K562 (cell line): ENCODE results near the gene EDARADD. TPM values are rescaled to one million over a fixed set of nuclear protein-coding genes. Genes with fewer than 3 reads are reported as not detected.

Experiments used
- CREM ChIP-seq: IDR thresholded peaks from 2 replicates; pipeline ENCODE4 v1.6.1; 2014; ENCODE audit warnings: antibody characterized with exemption, low read depth
- ETV6 ChIP-seq, 3 experiments: fragments of 150-350 bp in 1 of 3; sonication (generic) in 1 of 3; formaldehyde crosslinking in 1 of 3; IDR thresholded peaks; 2 replicates each; pipeline versions ENCODE4 v1.6.1 to v1.8.0; 2014 to 2022; ENCODE audit warnings: borderline replicate concordance in 2 of 3, low read depth in 2 of 3, antibody characterized with exemption in 1 of 3, low read length in 1 of 3, mild to moderate bottlenecking in 1 of 3, missing genetic modification reagents in 1 of 3
- FIP1L1 ChIP-seq: fragments of 200-400 bp; formaldehyde crosslinking; IDR thresholded peaks from 2 replicates; pipeline ENCODE4 v1.6.1; 2018; ENCODE audit warnings: mild to moderate bottlenecking, low read depth, low read length; ENCODE audit not compliant: poor library complexity, severe bottlenecking
- GABPB1 ChIP-seq: sonication (generic); formaldehyde crosslinking; IDR thresholded peaks from 2 replicates; pipeline ENCODE4 v1.8.0; 2022; ENCODE audit warnings: mild to moderate bottlenecking, missing genetic modification reagents
- HIVEP1 ChIP-seq: fragments of 250-450 bp; sonication (Bioruptor Pico); IDR thresholded peaks from 2 replicates; pipeline ENCODE4 v1.4.0; 2020; ENCODE audit warnings: mild to moderate bottlenecking
- JUND ChIP-seq, 2 experiments: IDR thresholded peaks; 2 replicates in 1 of 2; 3 replicates in 1 of 2; pipeline ENCODE4 v1.6.1; 2011; ENCODE audit warnings: borderline replicate concordance in 2 of 2, low read depth in 2 of 2, low read length in 2 of 2, improper control_type of control experiment in 1 of 2, missing biosample characterization in 1 of 2, missing genetic modification characterization in 1 of 2, missing genetic modification reagents in 1 of 2
- KHSRP ChIP-seq: fragments of 450-650 bp; IDR thresholded peaks from 2 replicates; pipeline ENCODE4 v1.6.1; 2017
- NCOA6 ChIP-seq: fragments of 450-650 bp; IDR thresholded peaks from 2 replicates; pipeline ENCODE4 v1.6.1; 2017; ENCODE audit warnings: mild to moderate bottlenecking
- PHF20 ChIP-seq: fragments of 450-650 bp; IDR thresholded peaks from 2 replicates; pipeline ENCODE4 v1.6.1; 2018; ENCODE audit not compliant: partially characterized antibody
- POLR2AphosphoS5 ChIP-seq: IDR thresholded peaks from 2 replicates; pipeline ENCODE4 v1.6.1; 2011; ENCODE audit warnings: mild to moderate bottlenecking, low read depth, low read length, moderate library complexity; ENCODE audit not compliant: control insufficient read depth, insufficient read depth
- POLR2B ChIP-seq: fragments of 450-650 bp; IDR thresholded peaks from 2 replicates; pipeline ENCODE4 v1.6.1; 2018; ENCODE audit warnings: low read depth; ENCODE audit not compliant: partially characterized antibody
- RBM17 ChIP-seq: fragments of 200-400 bp; formaldehyde crosslinking; IDR thresholded peaks from 2 replicates; pipeline ENCODE4 v1.6.1; 2017; ENCODE audit warnings: low read depth, mild to moderate bottlenecking, low read length, borderline replicate concordance
- SRF ChIP-seq, 2 experiments: fragments of 250-450, 450-650 bp in 1 of 2; sonication (Bioruptor Pico) in 1 of 2; sonication (generic) in 1 of 2; formaldehyde crosslinking; IDR thresholded peaks; 2 replicates each; pipeline versions ENCODE4 v1.5.0 to v1.5.1; 2020 to 2022; ENCODE audit warnings: mild to moderate bottlenecking in 1 of 2, missing genetic modification reagents in 1 of 2
- TEAD1 ChIP-seq, 2 experiments: fragments of 450-650 bp in 1 of 2; sonication (generic) in 1 of 2; formaldehyde crosslinking; IDR thresholded peaks; 2 replicates each; pipeline versions ENCODE4 v1.4.0 to v1.8.0; 2020 to 2022; ENCODE audit warnings: mild to moderate bottlenecking in 2 of 2, missing genetic modification reagents in 1 of 2
- TEAD2 ChIP-seq: fragments of 450-650 bp; IDR thresholded peaks from 2 replicates; pipeline ENCODE4 v1.6.1; 2016; ENCODE audit warnings: missing genetic modification characterization, control low read depth, missing compliant biosample characterization
- TEAD4 ChIP-seq, 2 experiments: sonication (generic) in 1 of 2; formaldehyde crosslinking in 1 of 2; IDR thresholded peaks; 2 replicates each; pipeline versions ENCODE4 v1.6.1 to v1.8.0; 2012 to 2022; ENCODE audit warnings: borderline replicate concordance in 1 of 2, inconsistent platforms in 1 of 2, low read length in 1 of 2, mild to moderate bottlenecking in 1 of 2, missing genetic modification reagents in 1 of 2
- TOE1 ChIP-seq, 2 experiments: fragments of 450-650 bp in 1 of 2; sonication (generic) in 1 of 2; formaldehyde crosslinking in 1 of 2; IDR thresholded peaks; 2 replicates each; pipeline versions ENCODE4 v1.7.1 to v1.8.0; 2016 to 2022; ENCODE audit warnings: borderline replicate concordance in 2 of 2, mild to moderate bottlenecking in 2 of 2, antibody characterized with exemption in 1 of 2, inconsistent platforms in 1 of 2, low read depth in 1 of 2, missing genetic modification reagents in 1 of 2, moderate library complexity in 1 of 2
- ZBTB49 ChIP-seq: sonication (generic); formaldehyde crosslinking; IDR thresholded peaks from 2 replicates; pipeline ENCODE4 v1.8.0; 2022; ENCODE audit warnings: missing genetic modification reagents, mild to moderate bottlenecking, borderline replicate concordance
- ZNF263 ChIP-seq: sonication (generic); formaldehyde crosslinking; IDR thresholded peaks from 2 replicates; pipeline ENCODE4 v1.8.0; 2022; ENCODE audit warnings: mild to moderate bottlenecking, missing genetic modification reagents, borderline replicate concordance
- polyA plus RNA-seq, 8 experiments: library from polyadenylated mRNA; depleted of rRNA in 4 of 8; stranded (reverse) in 5 of 8; unstranded in 3 of 8; fragments of >200 nt; fragmentation: Nextera tagmentation in 2 of 8; fragmentation: Illumina TruSeq in 1 of 8; extraction: Ambion mirVana in 2 of 8; extraction: Trizol in 1 of 8; gene quantifications; 2 replicates each; pipeline versions ENCODE4 v1.2.1 to v1.2.3, GENCODE V29; 2011 to 2014; ENCODE audit warnings: inconsistent platforms in 1 of 8, missing spikeins in 1 of 8
- total RNA-seq, 7 experiments: library from RNA; depleted of rRNA in 6 of 7; stranded (reverse); fragments of >200 nt in 6 of 7; fragmentation: Illumina TruSeq in 2 of 7; extraction: Trizol in 2 of 7; gene quantifications; 2 replicates each; pipeline versions ENCODE4 v1.2.1 to v1.2.3, GENCODE V29; 2011 to 2021; ENCODE audit warnings: low replicate concordance in 1 of 7
- TF ChIP-seq, protein P1 (sequence below): fragments of 200-800 bp; sonication (Bioruptor generic); IDR thresholded peaks from 2 replicates; pipeline ENCODE4 v1.6.1; 2017; ENCODE audit warnings: missing genetic modification characterization, missing compliant biosample characterization

Gene EDARADD
- total and polyA plus RNA-seq, 9 of the 15 experiments (the other 6 are each of a cell fraction or from before 2014, with no cell fraction given), result 0.46 to 32.4 (median 20.6) TPM

GRCh38 chr1:236523704-236524141, 129.6 kb downstream of the EDARADD start, which contains the start of gene LGALS8 (continued):
- TF ChIP-seq TOE1 (IDR thresholded peaks at IDR 0.05; ENCODE audit: borderline replicate concordance), result no peak
- TF ChIP-seq TOE1 (CRISPR knock-in tag; IDR thresholded peaks at IDR 0.05; ENCODE audit: borderline replicate concordance, low read depth), result no peak
- TF ChIP-seq SRF (CRISPR knock-in tag; IDR thresholded peaks at IDR 0.05), result peak in 1 of 2 experiments; percentile 65; a peak in 1 of 4 replicates
- 0 out of 2 replicates have a peak, but pooled peaks have one; percentile 54 for TF ChIP-seq NCOA6
- peak; percentile 59 for TF ChIP-seq FIP1L1
- TF ChIP-seq TEAD1 (CRISPR knock-in tag; IDR thresholded peaks at IDR 0.05), result peak; percentile 59 to 85; a peak in 2 of 4 replicates
- no peak for TF ChIP-seq POLR2B
- 0 out of 2 replicates have a peak, but pooled peaks have one; percentile 11 for TF ChIP-seq HIVEP1 (CRISPR knock-in tag)
- 0 out of 4 replicates have a peak, but pooled peaks of 1 of the 2 experiments have one; percentile 25 for TF ChIP-seq ETV6 (IDR thresholded peaks at IDR 0.05; ENCODE audit: borderline replicate concordance in 1 of 2, low read depth in 2 of 2, low read length in 1 of 2)
- no peak for TF ChIP-seq ETV6 (CRISPR knock-in tag; IDR thresholded peaks at IDR 0.05; ENCODE audit: borderline replicate concordance)
- peak; percentile 78; the same call in 1 of the 2 replicates for TF ChIP-seq ZBTB49 (CRISPR knock-in tag)
- TF ChIP-seq POLR2AphosphoS5, result 0 out of 2 replicates have a peak, but pooled peaks have one; percentile 43
- no peak for TF ChIP-seq KHSRP
- peak; percentile 43; the same call in 1 of the 2 replicates for TF ChIP-seq ZNF263 (CRISPR knock-in tag)
- TF ChIP-seq, protein P1, sequence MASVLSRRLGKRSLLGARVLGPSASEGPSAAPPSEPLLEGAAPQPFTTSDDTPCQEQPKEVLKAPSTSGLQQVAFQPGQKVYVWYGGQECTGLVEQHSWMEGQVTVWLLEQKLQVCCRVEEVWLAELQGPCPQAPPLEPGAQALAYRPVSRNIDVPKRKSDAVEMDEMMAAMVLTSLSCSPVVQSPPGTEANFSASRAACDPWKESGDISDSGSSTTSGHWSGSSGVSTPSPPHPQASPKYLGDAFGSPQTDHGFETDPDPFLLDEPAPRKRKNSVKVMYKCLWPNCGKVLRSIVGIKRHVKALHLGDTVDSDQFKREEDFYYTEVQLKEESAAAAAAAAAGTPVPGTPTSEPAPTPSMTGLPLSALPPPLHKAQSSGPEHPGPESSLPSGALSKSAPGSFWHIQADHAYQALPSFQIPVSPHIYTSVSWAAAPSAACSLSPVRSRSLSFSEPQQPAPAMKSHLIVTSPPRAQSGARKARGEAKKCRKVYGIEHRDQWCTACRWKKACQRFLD (CRISPR knock-in tag), result peak; percentile 59; the same call in 1 of the 2 replicates
- no peak for TF ChIP-seq RBM17
- TF ChIP-seq JUND (IDR thresholded peaks at IDR 0.05; ENCODE audit: borderline replicate concordance, low read depth, low read length), result peak; percentile 44; the same call in 1 of the 2 replicates
- TF ChIP-seq JUND (tag; IDR thresholded peaks at IDR 0.05; ENCODE audit: borderline replicate concordance, low read depth, low read length), result peak; percentile 11; the same call in 1 of the 3 replicates
- TF ChIP-seq TEAD4 (IDR thresholded peaks at IDR 0.05; ENCODE audit: low read length), result 0 out of 2 replicates have a peak, but pooled peaks have one; percentile 13
- no peak for TF ChIP-seq TEAD4 (CRISPR knock-in tag; IDR thresholded peaks at IDR 0.05; ENCODE audit: borderline replicate concordance)
- TF ChIP-seq PHF20, result peak; percentile 50
- 0 out of 2 replicates have a peak, but pooled peaks have one; percentile 67 for TF ChIP-seq GABPB1 (CRISPR knock-in tag)
- TF ChIP-seq TEAD2 (tag), result no peak
- peak; percentile 66; the same call in 1 of the 2 replicates for TF ChIP-seq CREM
